GM12878 (cell line): ENCODE measurements around the gene THRB. TPM values are rescaled to one million over a fixed set of nuclear protein-coding genes. Genes with fewer than 3 reads are reported as not detected.

Source experiments
- ATAC-seq: fragments of 200-7000 bp; cut with Tn5 transposase; 3 replicates; pipeline ENCODE4 v1.9.1; 2020; ENCODE audit warnings: mild to moderate bottlenecking, moderate library complexity
- BruUV-seq: library from RNA; stranded (reverse); fragments of 400-500 nt; replicated peaks from 2 replicates; lab custom pipeline; 2021; lab: Mats Ljungman, UMichigan
- CTCF ChIA-PET: fragments of 300-600 bp; sonication (Branson Sonifier 250); formaldehyde crosslinking; extraction: SDS; loops from one replicate; lab custom pipeline; 2021; ENCODE audit warnings: inconsistent platforms; lab: Yijun Ruan, JAX
- POLR2A ChIA-PET: fragments of 350-600 bp; formaldehyde crosslinking; extraction: SDS; loops from one replicate; lab custom pipeline; 2021; ENCODE audit warnings: inconsistent platforms; lab: Charles Lee
- RAD21 ChIA-PET: fragments of 300-600 bp; sonication (Branson Sonifier 250); formaldehyde crosslinking; loops from one replicate; lab custom pipeline; 2023; ENCODE audit warnings: antibody characterized with exemption; ENCODE audit not compliant: unreplicated experiment; lab: Charles Lee
- SMC1A ChIA-PET: fragments of 300-600 bp; sonication (Branson Sonifier 250); formaldehyde crosslinking; loops from one replicate; lab custom pipeline; 2023; ENCODE audit not compliant: unreplicated experiment, uncharacterized antibody; lab: Charles Lee
- DNase-seq: peaks from one replicate; pipeline ENCODE4 v3.0.0-alpha.2; 2011; ENCODE audit warnings: low read depth, low spot score
- FAIRE-seq: peaks from 3 replicates; lab custom pipeline; 2011; peaks lifted over from hg19 to GRCh38; lab: Jason Lieb, UNC
- H2AFZ ChIP-seq: 2 replicates; pipeline ENCODE4 v1.6.0; 2011; ENCODE audit warnings: low read depth, low read length, control low read depth; ENCODE audit not compliant: control insufficient read depth
- H3K27ac ChIP-seq: 2 replicates; pipeline ENCODE4 v1.5.1; 2011; ENCODE audit warnings: control low read depth; ENCODE audit not compliant: control insufficient read depth, insufficient read depth
- H3K27me3 ChIP-seq, 2 experiments: replicated peaks in 1 of 2; 2 replicates each; pipeline versions ENCODE4 v1.6.0 to v1.6.1; 2011; ENCODE audit warnings: low read length in 1 of 2; ENCODE audit not compliant: control insufficient read depth in 2 of 2, insufficient read depth in 2 of 2
- H3K36me3 ChIP-seq, 2 experiments: 2 replicates each; pipeline ENCODE4 v1.5.1; 2011; ENCODE audit warnings: low read length in 1 of 2; ENCODE audit not compliant: control insufficient read depth in 2 of 2, insufficient read depth in 2 of 2
- H3K4me1 ChIP-seq: 2 replicates; pipeline ENCODE4 v1.6.1; 2011; ENCODE audit warnings: mild to moderate bottlenecking, low read length, moderate library complexity, mixed read lengths; ENCODE audit not compliant: control insufficient read depth, insufficient read depth
- H3K4me2 ChIP-seq: 2 replicates; pipeline ENCODE4 v1.6.0; 2011; ENCODE audit warnings: control low read depth; ENCODE audit not compliant: control insufficient read depth, insufficient read depth
- H3K4me3 ChIP-seq: fragments of 200-600 bp; sonication (generic); 2 replicates; pipeline ENCODE4 v1.5.1; 2016
- H3K79me2 ChIP-seq: 2 replicates; pipeline ENCODE4 v1.6.0; 2011; ENCODE audit warnings: low read length; ENCODE audit not compliant: control insufficient read depth, insufficient read depth
- H3K9ac ChIP-seq: 2 replicates; pipeline ENCODE4 v1.8.0; 2011; ENCODE audit warnings: low read length, control low read depth, mixed read lengths; ENCODE audit not compliant: control insufficient read depth, insufficient read depth
- H3K9me3 ChIP-seq: replicated peaks from 3 replicates; pipeline ENCODE4 v1.5.1; 2011; ENCODE audit warnings: mild to moderate bottlenecking, low read length; ENCODE audit not compliant: control insufficient read depth, insufficient read depth
- H4K20me1 ChIP-seq: 2 replicates; pipeline ENCODE4 v1.6.0; 2011; ENCODE audit not compliant: control insufficient read depth, insufficient read depth
- BMI1 ChIP-seq: fragments of 450-650 bp; IDR thresholded peaks from 2 replicates; pipeline ENCODE4 v1.6.1; 2016; ENCODE audit warnings: mild to moderate bottlenecking, moderate library complexity, borderline replicate concordance
- MXI1 ChIP-seq: fragments of 150-350 bp; IDR thresholded peaks from 2 replicates; pipeline ENCODE4 v1.6.1; 2011; ENCODE audit warnings: low read depth, mild to moderate bottlenecking, inconsistent platforms, low read length, improper control_type of control experiment
- POLR2A ChIP-seq: IDR thresholded peaks from 2 replicates; pipeline ENCODE4 v1.6.1; 2011; ENCODE audit warnings: low read depth, mild to moderate bottlenecking, low read length
- SIX5 ChIP-seq: IDR thresholded peaks from 2 replicates; pipeline ENCODE4 v1.6.1; 2011; ENCODE audit warnings: mild to moderate bottlenecking, low read depth, low read length, moderate library complexity; ENCODE audit not compliant: severe bottlenecking
- WGBS: methylation state at CpG from one replicate; pipeline ENCODE4 v1.1.6; 2016; ENCODE audit warnings: low lambda C conversion rate; ENCODE audit not compliant: insufficient replicate concordance, insufficient coverage; ENCODE audit errors: missing lambda C conversion rate; 5-methylcytosine and 5-hydroxymethylcytosine counted together
- in situ Hi-C: fragments of 300-500 bp; cut with MboI; formaldehyde crosslinking; loops from 9 replicates; pipeline ENCODE4 v1.14.3; 2018; ENCODE audit warnings: mixed read lengths
- intact Hi-C: fragments of 100-400 bp; cut with micrococcal nuclease; formaldehyde crosslinking; loops from one replicate; pipeline ENCODE4 v1.14.2; 2022; ENCODE audit not compliant: unreplicated experiment
- polyA plus RNA-seq, 11 experiments: library from polyadenylated mRNA; depleted of rRNA in 4 of 11; unstranded in 6 of 11; stranded (reverse) in 5 of 11; fragments of >200 nt; fragmentation: Nextera tagmentation in 4 of 11; fragmentation: Illumina TruSeq in 1 of 11; extraction: Ambion mirVana in 4 of 11; extraction: Trizol in 1 of 11; gene quantifications; 1 replicate in 1 of 11; 2 replicates in 10 of 11; pipeline versions ENCODE4 v1.2.1 to v1.2.3, GENCODE V29; 2011 to 2016; ENCODE audit warnings: inconsistent platforms in 2 of 11, missing spikeins in 2 of 11, low read depth in 1 of 11
- total RNA-seq, 4 experiments: library from RNA; depleted of rRNA in 3 of 4; stranded (reverse); fragments of >200 nt in 3 of 4; fragmentation: Illumina TruSeq in 1 of 4; extraction: Trizol in 1 of 4; gene quantifications; 2 replicates each; pipeline versions ENCODE4 v1.2.1 to v1.2.3, GENCODE V29; 2013 to 2021
- TF ChIP-seq, protein P1 (sequence below): IDR thresholded peaks from 2 replicates; pipeline ENCODE4 v1.6.1; 2012; ENCODE audit warnings: low read depth, low read length, improper control_type of control experiment
- TF ChIP-seq, protein P2 (sequence below): fragments of 450-650 bp; conservative IDR thresholded peaks from 2 replicates; pipeline ENCODE4 v1.6.1; 2017; ENCODE audit warnings: mild to moderate bottlenecking, moderate library complexity
- TF ChIP-seq, protein P3 (sequence below): fragments of 450-650 bp; IDR thresholded peaks from 2 replicates; pipeline ENCODE4 v1.6.1; 2014; ENCODE audit warnings: mild to moderate bottlenecking
- TF ChIP-seq, protein P4 (sequence below): fragments of 450-650 bp; formaldehyde crosslinking; IDR thresholded peaks from 2 replicates; pipeline ENCODE4 v1.4.0; 2022; ENCODE audit warnings: mild to moderate bottlenecking, moderate library complexity

Gene THRB
- total and polyA plus RNA-seq, 10 of the 15 experiments (the other 5 are each of a cell fraction or from before 2014, with no cell fraction given) = 0.05 TPM; not detected in 9

DNA sequence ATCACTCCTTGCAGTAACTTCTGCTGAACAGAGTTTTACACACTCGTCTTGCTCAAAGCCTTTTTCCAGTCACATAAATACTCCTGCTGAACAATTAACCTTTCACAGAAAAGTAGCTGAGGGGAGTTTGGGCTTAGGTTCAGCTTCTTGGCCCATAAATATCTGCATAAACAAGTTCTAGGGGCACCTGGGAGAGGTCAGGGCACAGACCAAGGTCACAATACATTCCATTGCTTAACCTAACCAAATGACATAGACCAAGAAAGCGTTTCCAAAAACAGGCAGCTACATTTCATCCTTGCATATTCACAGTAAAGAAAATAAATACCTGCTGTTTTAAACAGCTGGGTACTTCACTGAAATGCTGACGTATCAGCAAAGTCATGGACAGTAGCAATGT lies 101.3 kb downstream of the THRB start:
- WGBS = 1% methylated on average over 3 of the region's 3 CpGs
- H3K9me3 ChIP-seq = no peaks in the 10 kb centered on the region
- BruUV-seq = no TSS peak
- CTCF ChIA-PET = no interaction called here
- H3K9ac ChIP-seq = no peak overlapping the region
- RAD21 ChIA-PET = no interaction called here
- POLR2A ChIA-PET = no interaction called here
- H3K4me3 ChIP-seq = no peak overlapping the region
- FAIRE-seq (no peak), DNase-seq (no peak), ATAC-seq (no peak)
- in situ Hi-C loops = no loop called here
- intact Hi-C loops = no loop called here
- no peaks in the 10 kb centered on the region for H3K36me3 ChIP-seq
- H4K20me1 ChIP-seq = no peaks in the 10 kb centered on the region
- H3K27me3 ChIP-seq = no peaks in the 10 kb centered on the region
- H3K4me1 ChIP-seq = no peaks in the 10 kb centered on the region
- H3K4me2 ChIP-seq = no peak overlapping the region
- no peak for TF ChIP-seq BMI1
- TF ChIP-seq, protein P1, sequence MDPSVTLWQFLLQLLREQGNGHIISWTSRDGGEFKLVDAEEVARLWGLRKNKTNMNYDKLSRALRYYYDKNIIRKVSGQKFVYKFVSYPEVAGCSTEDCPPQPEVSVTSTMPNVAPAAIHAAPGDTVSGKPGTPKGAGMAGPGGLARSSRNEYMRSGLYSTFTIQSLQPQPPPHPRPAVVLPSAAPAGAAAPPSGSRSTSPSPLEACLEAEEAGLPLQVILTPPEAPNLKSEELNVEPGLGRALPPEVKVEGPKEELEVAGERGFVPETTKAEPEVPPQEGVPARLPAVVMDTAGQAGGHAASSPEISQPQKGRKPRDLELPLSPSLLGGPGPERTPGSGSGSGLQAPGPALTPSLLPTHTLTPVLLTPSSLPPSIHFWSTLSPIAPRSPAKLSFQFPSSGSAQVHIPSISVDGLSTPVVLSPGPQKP = no peak
- TF ChIP-seq MXI1 = no peak
- TF ChIP-seq SIX5 = no peak
- H2AFZ ChIP-seq = no peak overlapping the region
- no peak overlapping the region for H3K27ac ChIP-seq
- SMC1A ChIA-PET = no interaction called here
- no peaks in the 10 kb centered on the region for H3K79me2 ChIP-seq

DNA sequence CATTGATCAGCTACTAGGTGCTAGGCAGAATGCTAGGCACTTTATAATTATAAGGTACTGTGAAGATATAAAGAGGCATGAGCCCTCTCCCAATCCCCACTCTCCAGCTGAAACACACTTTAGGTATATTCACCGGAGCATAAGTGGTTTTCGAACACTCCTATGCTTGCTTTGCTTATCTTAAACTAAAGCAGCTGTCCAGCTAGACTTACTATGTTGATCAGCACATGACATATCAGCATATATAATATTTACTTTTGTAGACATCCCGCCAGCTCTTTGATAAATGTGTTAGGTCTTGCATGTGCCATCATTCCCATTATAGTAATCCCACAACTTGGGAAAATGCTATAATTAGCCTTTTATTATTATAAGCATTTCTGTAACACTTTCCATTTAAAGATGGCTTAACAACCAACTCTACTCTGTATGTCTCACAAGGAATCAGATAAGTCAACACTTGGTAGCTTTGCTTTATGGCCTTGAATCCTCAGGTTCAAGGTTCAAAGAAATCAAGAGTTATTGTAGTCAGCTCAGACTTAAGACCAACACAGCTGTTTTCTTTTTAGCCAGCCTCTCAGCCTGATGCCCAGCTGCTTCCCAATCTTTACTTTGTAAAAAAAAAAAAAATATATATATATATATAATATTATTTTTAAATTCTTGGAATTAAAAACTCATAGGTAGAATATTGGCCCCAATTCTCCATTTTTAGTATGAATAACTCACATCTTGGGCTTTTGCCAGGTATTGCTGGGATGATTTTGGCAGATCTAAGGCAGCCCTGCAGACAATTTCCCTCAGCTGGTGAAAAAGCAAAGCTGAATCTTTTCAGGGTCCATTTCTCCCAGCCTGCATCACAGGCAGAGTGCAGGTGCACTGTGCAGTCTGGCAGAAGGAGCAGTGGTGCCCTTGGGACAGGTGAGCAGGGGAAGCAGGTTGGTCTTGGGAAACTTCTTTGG lies 104.2 kb downstream of the THRB start:
- Histone ChIP-seq H3K4me3 (no peak overlapping the region), H4K20me1 (no peaks in the 10 kb centered on the region), H3K27ac (no peak overlapping the region), H3K4me1 (no peaks in the 10 kb centered on the region), H3K27me3 (no peaks in the 10 kb centered on the region; a peak in 1 of 4 replicates), H3K79me2 (no peaks in the 10 kb centered on the region), H2AFZ (no peak overlapping the region), H3K36me3 (no peaks in the 10 kb centered on the region), H3K9me3 (no peaks in the 10 kb centered on the region), H3K9ac (no peak overlapping the region), H3K4me2 (no peak overlapping the region)
- intact Hi-C loops = no loop called here
- BruUV-seq = no TSS peak
- FAIRE-seq = no peak
- DNase-seq = no peak
- ATAC-seq = no peak
- ChIA-PET POLR2A (no interaction called here), SMC1A (interaction anchor here (0.7 to 1.2 kb wide), 3 partner anchors 10 to 18 kb away, joined by 3 read pairs; no protein-coding TSS in a partner anchor), CTCF (interaction anchor here (0.6 kb wide), 1 partner anchor 9 kb away, joined by 4 read pairs; no protein-coding TSS in a partner anchor), RAD21 (no interaction called here)
- WGBS = 32% methylated on average over 3 of the region's 3 CpGs
- in situ Hi-C loops = no loop called here
- TF ChIP-seq, protein P2, sequence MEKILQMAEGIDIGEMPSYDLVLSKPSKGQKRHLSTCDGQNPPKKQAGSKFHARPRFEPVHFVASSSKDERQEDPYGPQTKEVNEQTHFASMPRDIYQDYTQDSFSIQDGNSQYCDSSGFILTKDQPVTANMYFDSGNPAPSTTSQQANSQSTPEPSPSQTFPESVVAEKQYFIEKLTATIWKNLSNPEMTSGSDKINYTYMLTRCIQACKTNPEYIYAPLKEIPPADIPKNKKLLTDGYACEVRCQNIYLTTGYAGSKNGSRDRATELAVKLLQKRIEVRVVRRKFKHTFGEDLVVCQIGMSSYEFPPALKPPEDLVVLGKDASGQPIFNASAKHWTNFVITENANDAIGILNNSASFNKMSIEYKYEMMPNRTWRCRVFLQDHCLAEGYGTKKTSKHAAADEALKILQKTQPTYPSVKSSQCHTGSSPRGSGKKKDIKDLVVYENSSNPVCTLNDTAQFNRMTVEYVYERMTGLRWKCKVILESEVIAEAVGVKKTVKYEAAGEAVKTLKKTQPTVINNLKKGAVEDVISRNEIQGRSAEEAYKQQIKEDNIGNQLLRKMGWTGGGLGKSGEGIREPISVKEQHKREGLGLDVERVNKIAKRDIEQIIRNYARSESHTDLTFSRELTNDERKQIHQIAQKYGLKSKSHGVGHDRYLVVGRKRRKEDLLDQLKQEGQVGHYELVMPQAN = no peak
- TF ChIP-seq, protein P3, sequence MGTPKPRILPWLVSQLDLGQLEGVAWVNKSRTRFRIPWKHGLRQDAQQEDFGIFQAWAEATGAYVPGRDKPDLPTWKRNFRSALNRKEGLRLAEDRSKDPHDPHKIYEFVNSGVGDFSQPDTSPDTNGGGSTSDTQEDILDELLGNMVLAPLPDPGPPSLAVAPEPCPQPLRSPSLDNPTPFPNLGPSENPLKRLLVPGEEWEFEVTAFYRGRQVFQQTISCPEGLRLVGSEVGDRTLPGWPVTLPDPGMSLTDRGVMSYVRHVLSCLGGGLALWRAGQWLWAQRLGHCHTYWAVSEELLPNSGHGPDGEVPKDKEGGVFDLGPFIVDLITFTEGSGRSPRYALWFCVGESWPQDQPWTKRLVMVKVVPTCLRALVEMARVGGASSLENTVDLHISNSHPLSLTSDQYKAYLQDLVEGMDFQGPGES = no peak
- no peak for TF ChIP-seq POLR2A
- TF ChIP-seq, protein P4, sequence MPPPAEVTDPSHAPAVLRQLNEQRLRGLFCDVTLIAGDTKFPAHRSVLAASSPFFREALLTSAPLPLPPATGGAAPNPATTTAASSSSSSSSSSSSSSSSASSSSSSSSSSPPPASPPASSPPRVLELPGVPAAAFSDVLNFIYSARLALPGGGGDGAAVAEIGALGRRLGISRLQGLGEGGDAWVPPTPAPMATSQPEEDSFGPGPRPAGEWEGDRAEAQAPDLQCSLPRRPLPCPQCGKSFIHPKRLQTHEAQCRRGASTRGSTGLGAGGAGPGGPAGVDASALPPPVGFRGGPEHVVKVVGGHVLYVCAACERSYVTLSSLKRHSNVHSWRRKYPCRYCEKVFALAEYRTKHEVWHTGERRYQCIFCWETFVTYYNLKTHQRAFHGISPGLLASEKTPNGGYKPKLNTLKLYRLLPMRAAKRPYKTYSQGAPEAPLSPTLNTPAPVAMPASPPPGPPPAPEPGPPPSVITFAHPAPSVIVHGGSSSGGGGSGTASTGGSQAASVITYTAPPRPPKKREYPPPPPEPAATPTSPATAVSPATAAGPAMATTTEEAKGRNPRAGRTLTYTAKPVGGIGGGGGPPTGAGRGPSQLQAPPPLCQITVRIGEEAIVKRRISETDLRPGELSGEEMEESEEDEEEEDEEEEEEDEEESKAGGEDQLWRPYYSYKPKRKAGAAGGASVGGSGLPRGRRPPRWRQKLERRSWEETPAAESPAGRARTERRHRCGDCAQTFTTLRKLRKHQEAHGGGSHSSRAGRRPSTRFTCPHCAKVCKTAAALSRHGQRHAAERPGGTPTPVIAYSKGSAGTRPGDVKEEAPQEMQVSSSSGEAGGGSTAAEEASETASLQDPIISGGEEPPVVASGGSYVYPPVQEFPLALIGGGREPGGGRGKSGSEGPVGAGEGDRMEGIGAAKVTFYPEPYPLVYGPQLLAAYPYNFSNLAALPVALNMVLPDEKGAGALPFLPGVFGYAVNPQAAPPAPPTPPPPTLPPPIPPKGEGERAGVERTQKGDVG (CRISPR knock-in tag) = no peak
